Transverse colon (tissue), 4 donors: ENCODE results near the gene MSH5. TPM values are rescaled to one million over a fixed set of nuclear protein-coding genes. Genes with fewer than 3 reads are reported as not detected.

ENCODE experiments used
- DNase-seq: peaks from one replicate; pipeline ENCODE4 v3.0.0-alpha.2; 2019
- H3K27ac ChIP-seq, 4 donors: fragments of 200-600 bp; sonication (generic); 2 replicates each; pipeline ENCODE4 v1.5.1; 2016 to 2018; ENCODE audit warnings: inconsistent platforms in 4 of 4
- H3K27me3 ChIP-seq: fragments of 200-600 bp; sonication (generic); 2 replicates; pipeline ENCODE4 v1.5.1; 2017; ENCODE audit warnings: inconsistent platforms
- H3K36me3 ChIP-seq, 4 donors: fragments of 200-600 bp; sonication (generic); 2 replicates each; pipeline ENCODE4 v1.5.1; 2017 to 2019; ENCODE audit warnings: inconsistent platforms in 4 of 4
- H3K4me1 ChIP-seq, 4 donors: fragments of 200-600 bp; sonication (generic); 2 replicates each; pipeline ENCODE4 v1.5.1; 2017 to 2020; ENCODE audit warnings: inconsistent platforms in 4 of 4
- H3K4me3 ChIP-seq, 4 donors: fragments of 200-600 bp; sonication (generic); 1 replicate in 1 of 4; 2 replicates in 3 of 4; pipeline versions ENCODE4 v1.5.1 to v1.6.1; 2017 to 2019; ENCODE audit warnings: inconsistent platforms in 4 of 4
- H3K9me3 ChIP-seq, 2 donors: fragments of 200-600 bp; sonication (generic); 2 replicates each; pipeline ENCODE4 v1.5.1; 2017 to 2019; ENCODE audit warnings: inconsistent platforms in 2 of 2
- CTCF ChIP-seq, 5 experiments: fragments of 200-600 bp in 3 of 5; fragments of 450-650 bp in 2 of 5; sonication (generic) in 3 of 5; IDR thresholded peaks; 1 replicate in 2 of 5; 2 replicates in 3 of 5; pipeline ENCODE4 v1.5.1; 2016 to 2017; ENCODE audit warnings: antibody characterized with exemption in 5 of 5, inconsistent platforms in 3 of 5, mild to moderate bottlenecking in 2 of 5, moderate library complexity in 1 of 5
- EP300 ChIP-seq: sonication (generic); formaldehyde crosslinking; IDR thresholded peaks from one replicate; pipeline ENCODE4 v1.6.1; 2017; ENCODE audit warnings: antibody characterized with exemption, low read depth
- POLR2A ChIP-seq: fragments of 450-650 bp; IDR thresholded peaks from one replicate; pipeline ENCODE4 v1.6.1; 2016; ENCODE audit warnings: antibody characterized with exemption, mild to moderate bottlenecking, moderate library complexity
- POLR2AphosphoS5 ChIP-seq, 3 donors: sonication (generic); formaldehyde crosslinking; IDR thresholded peaks; one replicate each; pipeline ENCODE4 v1.6.1; 2016; ENCODE audit warnings: antibody characterized with exemption in 3 of 3
- WGBS, 2 donors: methylation state at CpG; one replicate each; pipeline ENCODE4 v1.1.5; 2018; ENCODE audit warnings: low coverage in 1 of 2; 5-methylcytosine and 5-hydroxymethylcytosine counted together
- in situ Hi-C, 4 donors: fragments of 200-750 bp; cut with MboI; loops; one replicate each; pipeline versions ENCODE4 v1.15.0 to v1.15.1; 2017; ENCODE audit warnings: low sequenced_read_pairs in 3 of 4, low pct_ligation_motif_present in 1 of 4, low pct_unique_long_range_greater_than_20kb in 1 of 4
- intact Hi-C: fragments of 100-400 bp; cut with DNase I; formaldehyde crosslinking; loops from one replicate; pipeline ENCODE4 v1.15.1; 2023; ENCODE audit warnings: low total_unique reads
- total RNA-seq, 4 donors: library from RNA; depleted of rRNA; stranded (reverse); fragments of >200 nt; gene quantifications; one replicate each; pipeline ENCODE4 v1.1.0, GENCODE V29; 2016

The MSH5 gene
- total RNA-seq, 4 donors from 2014 or later, result 16.5 to 159 (median 43.9) TPM

- Histone ChIP-seq H3K36me3 (peaks cover 0 to 55% (median 29%) of the 10 kb centered on the region in 4 donors), H3K27me3 (no peaks in the 10 kb centered on the region), H3K27ac (no peak overlapping the region), H3K4me3 (no peak overlapping the region), H3K9me3 (no peaks in the 10 kb centered on the region), H3K4me1 (no peaks in the 10 kb centered on the region)
- intact Hi-C loops (no loop called here), in situ Hi-C loops (no loop called here)
- no peak for TF ChIP-seq EP300
- TF ChIP-seq CTCF (IDR thresholded peaks at IDR 0.05), result no peak
- TF ChIP-seq POLR2A, result no peak
- TF ChIP-seq POLR2AphosphoS5 (IDR thresholded peaks at IDR 0.05), result no peak
- no peak for DNase-seq
- 87% methylated on average over 4 of the region's 4 CpGs; no CpG with 5 or more reads in 1 of the 2 donors for WGBS, 2 donors
Measured at GRCh38 chr6:31692353-31692752, 47.5 kb upstream of the MSH5 start.

- Histone ChIP-seq H3K4me3 (no peak overlapping the region), H3K9me3 (no peaks in the 10 kb centered on the region), H3K27me3 (no peaks in the 10 kb centered on the region), H3K27ac (no peak overlapping the region), H3K4me1 (no peaks in the 10 kb centered on the region), H3K36me3 (peaks cover 0 to 50% (median 26%) of the 10 kb centered on the region in 4 donors)
- 78 to 91% methylated on average over 2 to 9 of the region's 9 CpGs for WGBS, 2 donors
- in situ Hi-C loops (no loop called here), intact Hi-C loops (no loop called here)
- no peak for DNase-seq
- TF ChIP-seq POLR2A, result no peak
- TF ChIP-seq EP300, result no peak
- no peak for TF ChIP-seq POLR2AphosphoS5 (IDR thresholded peaks at IDR 0.05)
- TF ChIP-seq CTCF (IDR thresholded peaks at IDR 0.05), result no peak
Measured at GRCh38 chr6:31692886-31693285, 46.9 kb upstream of the MSH5 start.

- peaks cover 0 to 44% (median 21%) of the 10 kb centered on the region in 4 donors for H3K36me3 ChIP-seq
- no peak overlapping the region for H3K4me3 ChIP-seq
- H3K4me1 ChIP-seq, result no peaks in the 10 kb centered on the region
- intact Hi-C loops, result no loop called here
- H3K27ac ChIP-seq, result no peak overlapping the region
- no peaks in the 10 kb centered on the region for H3K27me3 ChIP-seq
- TF ChIP-seq EP300 (no peak), CTCF (IDR thresholded peaks at IDR 0.05) (no peak), POLR2A (no peak), POLR2AphosphoS5 (IDR thresholded peaks at IDR 0.05) (no peak)
- 90% methylated on average over 6 of the region's 6 CpGs; no CpG with 5 or more reads in 1 of the 2 donors for WGBS, 2 donors
- in situ Hi-C loops, result no loop called here
- no peaks in the 10 kb centered on the region for H3K9me3 ChIP-seq
- DNase-seq, result no peak
Measured at GRCh38 chr6:31693535-31693934, 46.3 kb upstream of the MSH5 start.

GRCh38 chr6:31697555-31697954 lies 42.2 kb upstream of the MSH5 start:
- in situ Hi-C loops, result no loop called here
- TF ChIP-seq CTCF (IDR thresholded peaks at IDR 0.05), result no peak
- no peak for TF ChIP-seq POLR2AphosphoS5 (IDR thresholded peaks at IDR 0.05)
- TF ChIP-seq POLR2A, result no peak
- TF ChIP-seq EP300, result no peak
- no peak for DNase-seq
- H3K4me3 ChIP-seq, result no peak overlapping the region
- H3K27ac ChIP-seq, result no peak overlapping the region
- H3K36me3 ChIP-seq, result peaks cover 0 to 33% (median 12%) of the 10 kb centered on the region in 4 donors
- intact Hi-C loops, result no loop called here
- whole genome bisulfite sequencing, 2 donors, result 55 to 57% methylated on average over 3 of the region's 3 CpGs
- no peaks in the 10 kb centered on the region for H3K27me3 ChIP-seq
- H3K9me3 ChIP-seq, result no peaks in the 10 kb centered on the region
- peaks cover 17 to 20% (median 18%) of the 10 kb centered on the region in 4 donors for H3K4me1 ChIP-seq
